ENCODE data around the gene CACNB2.

GRCh38 chr10:18414061-18414460, 273.8 kb downstream of the CACNB2 start:
- TF ChIP-seq, protein P1, sequence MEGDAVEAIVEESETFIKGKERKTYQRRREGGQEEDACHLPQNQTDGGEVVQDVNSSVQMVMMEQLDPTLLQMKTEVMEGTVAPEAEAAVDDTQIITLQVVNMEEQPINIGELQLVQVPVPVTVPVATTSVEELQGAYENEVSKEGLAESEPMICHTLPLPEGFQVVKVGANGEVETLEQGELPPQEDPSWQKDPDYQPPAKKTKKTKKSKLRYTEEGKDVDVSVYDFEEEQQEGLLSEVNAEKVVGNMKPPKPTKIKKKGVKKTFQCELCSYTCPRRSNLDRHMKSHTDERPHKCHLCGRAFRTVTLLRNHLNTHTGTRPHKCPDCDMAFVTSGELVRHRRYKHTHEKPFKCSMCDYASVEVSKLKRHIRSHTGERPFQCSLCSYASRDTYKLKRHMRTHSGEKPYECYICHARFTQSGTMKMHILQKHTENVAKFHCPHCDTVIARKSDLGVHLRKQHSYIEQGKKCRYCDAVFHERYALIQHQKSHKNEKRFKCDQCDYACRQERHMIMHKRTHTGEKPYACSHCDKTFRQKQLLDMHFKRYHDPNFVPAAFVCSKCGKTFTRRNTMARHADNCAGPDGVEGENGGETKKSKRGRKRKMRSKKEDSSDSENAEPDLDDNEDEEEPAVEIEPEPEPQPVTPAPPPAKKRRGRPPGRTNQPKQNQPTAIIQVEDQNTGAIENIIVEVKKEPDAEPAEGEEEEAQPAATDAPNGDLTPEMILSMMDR (IDR thresholded peaks at IDR 0.05; ENCODE audit: low read depth, low read length, poor library complexity, severe bottlenecking): no peak
- no peak for TF ChIP-seq EZH2phosphoT487 (IDR thresholded peaks at IDR 0.05; ENCODE audit: borderline replicate concordance, low read length)

All from DOHH2 (cell line).